Mucosa of descending colon (tissue), 3 donors: ENCODE results near the gene FOXRED1. TPM values are rescaled to one million over a fixed set of nuclear protein-coding genes. Genes with fewer than 3 reads are reported as not detected.
"Not testable (repeated sequence)": the region's sequence is repeated elsewhere in the genome, so short reads cannot be mapped to it uniquely, and the experiment has no call there.

Source experiments
- ATAC-seq: fragments of 200-7000 bp; cut with Tn5 transposase; one replicate; pipeline ENCODE4 v1.9.1; 2020; ENCODE audit warnings: mild to moderate bottlenecking, moderate library complexity
- DNase-seq, 3 donors: peaks; one replicate each; pipeline ENCODE4 v3.0.0-alpha.2; 2020
- H3K36me3 ChIP-seq: fragments of 200-600 bp; one replicate; pipeline ENCODE4 v1.8.0; 2021; ENCODE audit warnings: low read depth, mild to moderate bottlenecking
- H3K4me1 ChIP-seq: fragments of 200-600 bp; one replicate; pipeline ENCODE4 v1.8.0; 2021; ENCODE audit warnings: low read depth, mild to moderate bottlenecking
- H3K4me3 ChIP-seq: fragments of 200-600 bp; one replicate; pipeline ENCODE4 v1.8.0; 2021; ENCODE audit warnings: mild to moderate bottlenecking
- H3K9me3 ChIP-seq: fragments of 200-600 bp; one replicate; pipeline ENCODE4 v1.8.0; 2021; ENCODE audit warnings: mild to moderate bottlenecking
- CTCF ChIP-seq: fragments of 200-600 bp; IDR thresholded peaks from one replicate; pipeline ENCODE4 v1.8.0; 2022; ENCODE audit warnings: antibody characterized with exemption, mild to moderate bottlenecking
- intact Hi-C, 2 donors: fragments of 100-400 bp; cut with DNase I in 1 of 2; cut with micrococcal nuclease in 1 of 2; formaldehyde crosslinking; loops; one replicate each; pipeline versions ENCODE4 v1.11.0 to v1.11.1; 2022; cut with DNase I, micrococcal nuclease
- total RNA-seq, 3 donors: library from RNA; stranded (reverse); fragmentation: NEBNext Ultra II Directional in 2 of 3; extraction: Animal tissue kit (Norgen Biotek cat#: 25700) in 2 of 3; gene quantifications; one replicate each; pipeline versions ENCODE4 v1.2.1 to v1.2.4, GENCODE V29; 2021 to 2023
- donor health status: DM: no; HTN: no; CAD: no; lungs with moderate emphysema.
- donor health status: DM: no; HTN: no; CAD: no.
- donor health status: DM: no; HTN: yes; CAD: no.

The FOXRED1 gene
- total RNA-seq, 3 donors from 2014 or later = 24.3 to 36.9 (median 31.4) TPM

GRCh38 chr11:126307706-126308105 lies 38.8 kb downstream of the FOXRED1 start:
- no peaks in the 10 kb centered on the region for H3K36me3 ChIP-seq
- intact Hi-C loops = no loop called here
- no peak for ATAC-seq
- no peaks in the 10 kb centered on the region for H3K9me3 ChIP-seq
- H3K4me1 ChIP-seq = peaks cover 21% of the 10 kb centered on the region
- no peak for TF ChIP-seq CTCF
- H3K4me3 ChIP-seq = no peak overlapping the region
- no peak for DNase-seq

- no peaks in the 10 kb centered on the region for H3K36me3 ChIP-seq
- DNase-seq = no peak
- H3K9me3 ChIP-seq = no peaks in the 10 kb centered on the region
- intact Hi-C loops = no loop called here
- no peak for ATAC-seq
- peaks cover 26% of the 10 kb centered on the region for H3K4me1 ChIP-seq
- TF ChIP-seq CTCF = no peak
- no peak overlapping the region for H3K4me3 ChIP-seq
Measured at GRCh38 chr11:126308271-126308671, 39.3 kb downstream of the FOXRED1 start.

GRCh38 chr11:126308771-126309170 lies 39.8 kb downstream of the FOXRED1 start:
- H3K36me3 ChIP-seq, ATAC-seq, intact Hi-C loops, H3K9me3 ChIP-seq, H3K4me3 ChIP-seq: not testable (repeated sequence)
- DNase-seq = peak in 1 of 3 donors; percentile 11
- H3K4me1 ChIP-seq = peaks cover 28% of the 10 kb centered on the region

GRCh38 chr11:126310200-126310991 lies 41.4 kb downstream of the FOXRED1 start:
- DNase-seq (peak; percentile 73 to 88 (median 83)), ATAC-seq (peak; percentile 85)
- Histone ChIP-seq H3K9me3 (no peaks in the 10 kb centered on the region), H3K36me3 (no peaks in the 10 kb centered on the region), H3K4me3 (no peak overlapping the region), H3K4me1 (peaks cover 19% of the 10 kb centered on the region)
- TF ChIP-seq CTCF = peak; percentile 74
- intact Hi-C loops = loop anchor here (2.0 to 10.0 kb wide), 2 partner anchors 164 to 170 kb away; no protein-coding TSS in a partner anchor

- no peak for ATAC-seq
- peaks cover 19% of the 10 kb centered on the region for H3K4me1 ChIP-seq
- no peak for TF ChIP-seq CTCF
- H3K4me3 ChIP-seq = no peak overlapping the region
- no peaks in the 10 kb centered on the region for H3K36me3 ChIP-seq
- intact Hi-C loops = loop anchor here (2.0 to 10.0 kb wide), 2 partner anchors 164 to 170 kb away; no protein-coding TSS in a partner anchor
- no peak for DNase-seq
- H3K9me3 ChIP-seq = no peaks in the 10 kb centered on the region
Measured at GRCh38 chr11:126310992-126311310, 42.0 kb downstream of the FOXRED1 start.
